Sigmoid colon (tissue), 4 donors: Measurements from ENCODE around the gene EPHA4.

Source experiments
- CTCF ChIP-seq, 4 experiments: fragments of 450-650 bp in 3 of 4; fragments of 200-600 bp in 1 of 4; IDR thresholded peaks; one replicate each; pipeline ENCODE4 v1.5.1; 2016 to 2019; ENCODE audit warnings: antibody characterized with exemption in 4 of 4, mild to moderate bottlenecking in 3 of 4, moderate library complexity in 2 of 4
- EP300 ChIP-seq, 4 donors: sonication (generic); formaldehyde crosslinking; IDR thresholded peaks; one replicate each; pipeline ENCODE4 v1.6.1; 2017; ENCODE audit warnings: antibody characterized with exemption in 4 of 4
- POLR2A ChIP-seq, 2 donors: fragments of 450-650 bp; IDR thresholded peaks; one replicate each; pipeline ENCODE4 v1.6.1; 2016; ENCODE audit warnings: antibody characterized with exemption in 2 of 2, mild to moderate bottlenecking in 2 of 2, moderate library complexity in 2 of 2

DNA sequence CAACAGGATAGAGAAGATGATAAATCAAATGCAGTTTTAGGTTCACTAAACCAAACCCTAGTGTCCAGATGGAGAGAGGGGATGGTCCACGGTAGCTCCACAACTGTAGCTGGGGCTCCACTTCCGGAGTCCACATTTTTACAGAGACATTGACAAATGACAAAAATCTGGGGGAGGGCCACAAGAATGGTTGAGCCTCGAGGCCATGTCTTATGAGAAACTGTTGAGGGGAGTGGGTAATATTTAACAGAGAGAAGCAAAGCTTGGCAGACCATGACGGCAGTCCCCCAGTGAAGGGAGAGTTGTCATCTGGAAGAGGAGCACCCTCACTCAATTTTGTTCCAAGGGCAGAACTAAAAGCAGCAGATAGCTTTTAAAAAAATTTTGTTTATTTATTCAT is 17.6 kb upstream of the EPHA4 start:
- TF ChIP-seq EP300 (IDR thresholded peaks at IDR 0.05) (no peak), CTCF (IDR thresholded peaks at IDR 0.05) (no peak), POLR2A (IDR thresholded peaks at IDR 0.05) (no peak)
